IMR-90 (cell line): ENCODE data around the gene ATP9B. TPM values are rescaled to one million over a fixed set of nuclear protein-coding genes. Genes with fewer than 3 reads are reported as not detected.

Source experiments
- ATAC-seq: fragments of 200-7000 bp; cut with Tn5 transposase; 2 replicates; pipeline ENCODE4 v1.9.1; 2020; ENCODE audit warnings: low read depth, mild to moderate bottlenecking, moderate library complexity
- BruUV-seq: library from RNA; stranded (reverse); fragments of 400-500 nt; replicated peaks from 2 replicates; lab custom pipeline; 2021; lab: Mats Ljungman, UMichigan
- CTCF ChIA-PET: fragments of 300-600 bp; formaldehyde crosslinking; extraction: SDS; loops from one replicate; lab custom pipeline; 2021; ENCODE audit warnings: antibody characterized with exemption; lab: Yijun Ruan, JAX
- POLR2A ChIA-PET: fragments of 300-600 bp; sonication (Branson Sonifier 250); formaldehyde crosslinking; loops from one replicate; lab custom pipeline; 2022; ENCODE audit warnings: antibody characterized with exemption; ENCODE audit not compliant: unreplicated experiment; lab: Charles Lee
- DNase-seq: peaks from one replicate; pipeline ENCODE4 v3.0.0; 2013
- H2AFZ ChIP-seq: replicated peaks from 2 replicates; pipeline ENCODE3; 2013; ENCODE audit warnings: low read length, mild to moderate bottlenecking; ENCODE audit not compliant: poor library complexity
- H2AK5ac ChIP-seq: 2 replicates; pipeline ENCODE4 v1.6.1; 2013; ENCODE audit warnings: low read depth, low read length, inconsistent platforms
- H2AK9ac ChIP-seq: replicated peaks from 2 replicates; pipeline ENCODE3; 2013; ENCODE audit warnings: mild to moderate bottlenecking, low read depth, low read length, moderate library complexity; ENCODE audit not compliant: poor library complexity
- H2BK120ac ChIP-seq: 2 replicates; pipeline ENCODE4 v1.6.1; 2013; ENCODE audit warnings: low read depth, low read length, inconsistent platforms
- H2BK15ac ChIP-seq: 3 replicates; pipeline ENCODE4 v1.6.1; 2013; ENCODE audit warnings: low read depth, low read length, inconsistent platforms
- H2BK20ac ChIP-seq: 2 replicates; pipeline ENCODE4 v1.6.1; 2013; ENCODE audit warnings: low read depth, mild to moderate bottlenecking, inconsistent platforms, low read length, moderate library complexity
- H2BK5ac ChIP-seq: 2 replicates; pipeline ENCODE4 v1.6.1; 2013; ENCODE audit warnings: mild to moderate bottlenecking, low read depth, low read length, inconsistent platforms; ENCODE audit not compliant: poor library complexity, severe bottlenecking
- H3K14ac ChIP-seq: replicated peaks from 2 replicates; pipeline ENCODE4 v1.6.1; 2013; ENCODE audit warnings: low read depth, low read length, inconsistent platforms
- H3K18ac ChIP-seq: 2 replicates; pipeline ENCODE4 v1.6.1; 2013; ENCODE audit warnings: low read depth, low read length, control low read depth
- H3K23ac ChIP-seq: 2 replicates; pipeline ENCODE4 v1.6.1; 2013; ENCODE audit warnings: low read depth, low read length, inconsistent platforms
- H3K27ac ChIP-seq: 2 replicates; pipeline ENCODE4 v1.5.1; 2013; ENCODE audit warnings: mild to moderate bottlenecking, control low read depth, low read length; ENCODE audit not compliant: insufficient read depth
- H3K27me3 ChIP-seq: 2 replicates; pipeline ENCODE4 v1.6.1; 2013; ENCODE audit warnings: low read length; ENCODE audit not compliant: control insufficient read depth, insufficient read depth
- H3K36me3 ChIP-seq: 2 replicates; pipeline ENCODE4 v1.6.1; 2013; ENCODE audit warnings: low read length, mixed read lengths; ENCODE audit not compliant: control insufficient read depth, insufficient read depth
- H3K4ac ChIP-seq: 2 replicates; pipeline ENCODE4 v1.6.1; 2013; ENCODE audit warnings: low read depth, low read length, inconsistent platforms
- H3K4me1 ChIP-seq: 2 replicates; pipeline ENCODE4 v1.6.1; 2013; ENCODE audit warnings: low read length, mixed read lengths; ENCODE audit not compliant: control insufficient read depth, insufficient read depth
- H3K4me2 ChIP-seq: 2 replicates; pipeline ENCODE4 v1.6.1; 2013; ENCODE audit warnings: low read depth, mild to moderate bottlenecking, control low read depth, low read length, moderate library complexity
- H3K4me3 ChIP-seq: 2 replicates; pipeline ENCODE4 v1.5.1; 2013; ENCODE audit warnings: low read depth, mild to moderate bottlenecking, control low read depth, low read length, moderate library complexity; ENCODE audit not compliant: insufficient read depth
- H3K56ac ChIP-seq: 2 replicates; pipeline ENCODE4 v1.6.1; 2013; ENCODE audit warnings: low read length, inconsistent platforms; ENCODE audit not compliant: insufficient read depth; ENCODE audit errors: extremely low read depth
- H3K79me1 ChIP-seq, 2 experiments: 2 replicates each; pipeline ENCODE4 v1.6.1; 2013; ENCODE audit warnings: low read length in 2 of 2, inconsistent platforms in 1 of 2, low read depth in 1 of 2
- H3K9ac ChIP-seq: 2 replicates; pipeline ENCODE4 v1.6.1; 2013; ENCODE audit warnings: low read depth, low read length, control low read depth
- H3K9me1 ChIP-seq: 2 replicates; pipeline ENCODE4 v1.6.1; 2013; ENCODE audit warnings: low read length, inconsistent platforms; ENCODE audit not compliant: insufficient read depth
- H3K9me3 ChIP-seq: 2 replicates; pipeline ENCODE4 v1.6.1; 2013; ENCODE audit warnings: low read length; ENCODE audit not compliant: control insufficient read depth, insufficient read depth
- H4K20me1 ChIP-seq: 2 replicates; pipeline ENCODE4 v1.6.1; 2013; ENCODE audit warnings: low read length, inconsistent platforms; ENCODE audit not compliant: insufficient read depth
- H4K5ac ChIP-seq: 2 replicates; pipeline ENCODE4 v1.6.1; 2013; ENCODE audit warnings: mild to moderate bottlenecking, low read depth, low read length, control low read depth
- H4K8ac ChIP-seq, 2 experiments: 2 replicates each; pipeline ENCODE4 v1.6.1; 2013; ENCODE audit warnings: low read depth in 2 of 2, low read length in 2 of 2, control low read depth in 1 of 2, inconsistent platforms in 1 of 2
- H4K91ac ChIP-seq: 2 replicates; pipeline ENCODE4 v1.6.1; 2013; ENCODE audit warnings: low read depth, low read length, inconsistent platforms; ENCODE audit not compliant: insufficient read depth
- BHLHE40 ChIP-seq: fragments of 150-350 bp; IDR thresholded peaks from 2 replicates; pipeline ENCODE4 v1.6.1; 2016; ENCODE audit warnings: mild to moderate bottlenecking, low read depth, low read length
- CEBPB ChIP-seq: IDR thresholded peaks from 2 replicates; pipeline ENCODE4 v1.6.1; 2012; ENCODE audit warnings: low read depth, low read length, improper control_type of control experiment
- CHD1 ChIP-seq: IDR thresholded peaks from 2 replicates; pipeline ENCODE4 v1.6.1; 2012; ENCODE audit warnings: low read depth, low read length, improper control_type of control experiment
- FOS ChIP-seq: fragments of 150-350 bp; IDR thresholded peaks from 2 replicates; pipeline ENCODE4 v1.6.1; 2016; ENCODE audit warnings: low read depth, low read length
- MAFK ChIP-seq: IDR thresholded peaks from 2 replicates; pipeline ENCODE4 v1.6.1; 2012; ENCODE audit warnings: low read depth, low read length, improper control_type of control experiment
- MAZ ChIP-seq: IDR thresholded peaks from 2 replicates; pipeline ENCODE4 v1.6.1; 2012; ENCODE audit warnings: low read depth, mild to moderate bottlenecking, low read length, improper control_type of control experiment, moderate library complexity, borderline replicate concordance
- MXI1 ChIP-seq: IDR thresholded peaks from 2 replicates; pipeline ENCODE4 v1.6.1; 2012; ENCODE audit warnings: low read depth, mild to moderate bottlenecking, low read length, moderate library complexity, borderline replicate concordance
- NFE2L2 ChIP-seq: fragments of 150-350 bp; IDR thresholded peaks from 2 replicates; pipeline ENCODE4 v1.6.1; 2016; ENCODE audit warnings: low read depth, mild to moderate bottlenecking, low read length
- POLR2A ChIP-seq: IDR thresholded peaks from 2 replicates; pipeline ENCODE4 v1.6.1; 2012; ENCODE audit warnings: mild to moderate bottlenecking, low read depth, low read length
- RAD21 ChIP-seq: IDR thresholded peaks from 2 replicates; pipeline ENCODE4 v1.6.1; 2012; ENCODE audit warnings: low read length, improper control_type of control experiment
- RCOR1 ChIP-seq: IDR thresholded peaks from 2 replicates; pipeline ENCODE4 v1.6.1; 2012; ENCODE audit warnings: mild to moderate bottlenecking, low read length, improper control_type of control experiment; ENCODE audit not compliant: insufficient replicate concordance
- RFX5 ChIP-seq: IDR thresholded peaks from 2 replicates; pipeline ENCODE4 v1.8.0; 2012; ENCODE audit warnings: low read depth, mild to moderate bottlenecking, low read length, moderate library complexity
- SMC3 ChIP-seq: fragments of 150-350 bp; IDR thresholded peaks from 2 replicates; pipeline ENCODE4 v1.6.1; 2016; ENCODE audit warnings: low read depth, mild to moderate bottlenecking, antibody characterized with exemption, low read length, moderate library complexity
- WGBS, 2 experiments: methylation state at CpG; one replicate each; pipeline versions ENCODE4 v1.1.5 to v1.1.7; 2013; ENCODE audit warnings: missing lambda C conversion rate in 2 of 2; ENCODE audit not compliant: insufficient read length in 1 of 2; ENCODE audit errors: extremely low coverage in 2 of 2; 5-methylcytosine and 5-hydroxymethylcytosine counted together
- dilution Hi-C: fragments of 300-500 bp; cut with HindIII; formaldehyde crosslinking; loops from one replicate; pipeline ENCODE4 v1.14.3; 2018; ENCODE audit warnings: low sequenced_read_pairs; ENCODE audit not compliant: unreplicated experiment
- in situ Hi-C: fragments of 300-500 bp; cut with MboI; formaldehyde crosslinking; loops from 3 replicates; pipeline ENCODE4 v1.14.3; 2019; ENCODE audit warnings: low sequenced_read_pairs, inconsistent platforms, mixed read lengths
- intact Hi-C: fragments of 100-400 bp; cut with micrococcal nuclease; formaldehyde crosslinking; loops from 2 replicates; pipeline ENCODE4 v1.10.0; 2022
- polyA plus RNA-seq, 3 experiments: library from polyadenylated mRNA; depleted of rRNA; stranded (reverse); fragments of >200 nt; gene quantifications; 2 replicates each; pipeline ENCODE4 v1.2.3, GENCODE V29; 2012; ENCODE audit warnings: low replicate concordance in 1 of 3
- total RNA-seq: library from RNA; depleted of rRNA; stranded (reverse); fragments of >200 nt; gene quantifications from 2 replicates; pipeline ENCODE4 v1.2.3, GENCODE V29; 2012
- TF ChIP-seq, protein P1 (sequence below): fragments of 150-350 bp; IDR thresholded peaks from 2 replicates; pipeline ENCODE4 v1.6.1; 2016; ENCODE audit warnings: low read depth, mild to moderate bottlenecking, low read length, moderate library complexity, borderline replicate concordance
- TF ChIP-seq, protein P2 (sequence below): fragments of 150-350 bp; IDR thresholded peaks from 2 replicates; pipeline ENCODE4 v1.6.1; 2017; ENCODE audit warnings: mild to moderate bottlenecking, antibody characterized with exemption, low read length, low read depth
- TF ChIP-seq, protein P3 (sequence below): conservative IDR thresholded peaks from 2 replicates; pipeline ENCODE4 v1.5.1; 2012; ENCODE audit warnings: mild to moderate bottlenecking, low read depth, low read length, improper control_type of control experiment

The ATP9B gene
- total and polyA plus RNA-seq, 2 of the 4 experiments (the other 2 are of a cell fraction): 11.0 to 11.5 TPM

DNA sequence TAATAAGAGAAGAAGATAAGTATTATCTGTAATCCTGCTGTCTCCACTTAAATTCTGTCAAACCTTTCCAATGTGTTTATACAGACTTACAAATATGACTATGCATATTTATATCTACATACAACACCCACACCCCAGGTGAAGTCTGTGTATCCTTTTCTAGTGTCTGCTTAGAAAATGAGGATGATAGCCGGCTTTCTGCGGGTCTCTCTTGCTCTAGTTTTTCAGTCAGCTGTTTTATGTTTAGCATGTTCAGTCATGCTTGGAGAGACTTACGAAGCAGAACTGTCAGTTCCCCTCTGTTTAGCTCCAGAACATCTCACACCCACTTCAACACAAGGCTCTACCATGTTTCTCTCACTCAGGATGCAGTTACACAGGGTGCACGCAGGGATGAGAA lies 189.3 kb downstream of the ATP9B start:
- Histone ChIP-seq H2AK5ac (no peak overlapping the region), H3K79me1 (no peaks in the 10 kb centered on the region), H3K4me2 (no peak overlapping the region), H3K23ac (no peak overlapping the region), H3K4me1 (no peaks in the 10 kb centered on the region), H3K18ac (no peak overlapping the region), H3K4me3 (no peak overlapping the region), H4K8ac (no peak overlapping the region), H3K4ac (no peak overlapping the region), H3K9me3 (no peaks in the 10 kb centered on the region), H3K27ac (no peak overlapping the region), H2BK15ac (no peak overlapping the region), H4K91ac (no peak overlapping the region), H2BK20ac (no peak overlapping the region), H2AK9ac (no peak overlapping the region), H4K5ac (no peak overlapping the region), H4K20me1 (no peaks in the 10 kb centered on the region), H3K9me1 (peaks cover 2% of the 10 kb centered on the region; the same call in 1 of the 2 replicates), H3K27me3 (no peaks in the 10 kb centered on the region), H3K36me3 (peaks cover 6% of the 10 kb centered on the region), H2AFZ (no peak overlapping the region), H2BK5ac (no peak overlapping the region), H3K56ac (no peak overlapping the region), H3K9ac (no peak overlapping the region), H3K14ac (no peak overlapping the region), H2BK120ac (no peak overlapping the region)
- DNase-seq (no peak), ATAC-seq (no peak)
- WGBS, 2 experiments: 60% methylated on average over 1 of the region's 4 CpGs; no CpG with 5 or more reads in 1 of the 2 experiments
- POLR2A ChIA-PET: no interaction called here
- no TSS peak for BruUV-seq
- dilution Hi-C loops: no loop called here
- TF ChIP-seq, protein P1, sequence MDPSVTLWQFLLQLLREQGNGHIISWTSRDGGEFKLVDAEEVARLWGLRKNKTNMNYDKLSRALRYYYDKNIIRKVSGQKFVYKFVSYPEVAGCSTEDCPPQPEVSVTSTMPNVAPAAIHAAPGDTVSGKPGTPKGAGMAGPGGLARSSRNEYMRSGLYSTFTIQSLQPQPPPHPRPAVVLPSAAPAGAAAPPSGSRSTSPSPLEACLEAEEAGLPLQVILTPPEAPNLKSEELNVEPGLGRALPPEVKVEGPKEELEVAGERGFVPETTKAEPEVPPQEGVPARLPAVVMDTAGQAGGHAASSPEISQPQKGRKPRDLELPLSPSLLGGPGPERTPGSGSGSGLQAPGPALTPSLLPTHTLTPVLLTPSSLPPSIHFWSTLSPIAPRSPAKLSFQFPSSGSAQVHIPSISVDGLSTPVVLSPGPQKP: no peak
- TF ChIP-seq BHLHE40: no peak
- TF ChIP-seq CEBPB: no peak
- TF ChIP-seq POLR2A: no peak
- TF ChIP-seq NFE2L2: no peak
- TF ChIP-seq, protein P2, sequence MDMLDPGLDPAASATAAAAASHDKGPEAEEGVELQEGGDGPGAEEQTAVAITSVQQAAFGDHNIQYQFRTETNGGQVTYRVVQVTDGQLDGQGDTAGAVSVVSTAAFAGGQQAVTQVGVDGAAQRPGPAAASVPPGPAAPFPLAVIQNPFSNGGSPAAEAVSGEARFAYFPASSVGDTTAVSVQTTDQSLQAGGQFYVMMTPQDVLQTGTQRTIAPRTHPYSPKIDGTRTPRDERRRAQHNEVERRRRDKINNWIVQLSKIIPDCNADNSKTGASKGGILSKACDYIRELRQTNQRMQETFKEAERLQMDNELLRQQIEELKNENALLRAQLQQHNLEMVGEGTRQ: no peak
- no peak for TF ChIP-seq MAZ
- TF ChIP-seq SMC3: no peak
- no peak for TF ChIP-seq RCOR1
- TF ChIP-seq FOS: no peak
- TF ChIP-seq MAFK: no peak
- no peak for TF ChIP-seq MXI1
- no peak for TF ChIP-seq CHD1
- TF ChIP-seq, protein P3, sequence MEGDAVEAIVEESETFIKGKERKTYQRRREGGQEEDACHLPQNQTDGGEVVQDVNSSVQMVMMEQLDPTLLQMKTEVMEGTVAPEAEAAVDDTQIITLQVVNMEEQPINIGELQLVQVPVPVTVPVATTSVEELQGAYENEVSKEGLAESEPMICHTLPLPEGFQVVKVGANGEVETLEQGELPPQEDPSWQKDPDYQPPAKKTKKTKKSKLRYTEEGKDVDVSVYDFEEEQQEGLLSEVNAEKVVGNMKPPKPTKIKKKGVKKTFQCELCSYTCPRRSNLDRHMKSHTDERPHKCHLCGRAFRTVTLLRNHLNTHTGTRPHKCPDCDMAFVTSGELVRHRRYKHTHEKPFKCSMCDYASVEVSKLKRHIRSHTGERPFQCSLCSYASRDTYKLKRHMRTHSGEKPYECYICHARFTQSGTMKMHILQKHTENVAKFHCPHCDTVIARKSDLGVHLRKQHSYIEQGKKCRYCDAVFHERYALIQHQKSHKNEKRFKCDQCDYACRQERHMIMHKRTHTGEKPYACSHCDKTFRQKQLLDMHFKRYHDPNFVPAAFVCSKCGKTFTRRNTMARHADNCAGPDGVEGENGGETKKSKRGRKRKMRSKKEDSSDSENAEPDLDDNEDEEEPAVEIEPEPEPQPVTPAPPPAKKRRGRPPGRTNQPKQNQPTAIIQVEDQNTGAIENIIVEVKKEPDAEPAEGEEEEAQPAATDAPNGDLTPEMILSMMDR: no peak
- TF ChIP-seq RAD21: no peak
- TF ChIP-seq RFX5: no peak
- intact Hi-C loops: no loop called here
- CTCF ChIA-PET: interaction anchor here (0.8 kb wide), 1 partner anchor 65 kb away, joined by 7 read pairs; no protein-coding TSS in a partner anchor
- in situ Hi-C loops: no loop called here
